Daoy (cell line): ENCODE data around the gene TMEM141. TPM values are rescaled to one million over a fixed set of nuclear protein-coding genes. Genes with fewer than 3 reads are reported as not detected.
"Not testable (repeated sequence)": the region's sequence is repeated elsewhere in the genome, so short reads cannot be mapped to it uniquely, and the experiment has no call there.

ENCODE experiments used
- DNase-seq: peaks from one replicate; pipeline ENCODE4 v3.0.0-alpha.2; 2015; ENCODE audit warnings: low read depth
- total RNA-seq: library from RNA; depleted of rRNA; stranded (reverse); fragments of >200 nt; shearing (Covaris generic); gene quantifications from 2 replicates; pipeline ENCODE4 v1.2.3, GENCODE V29; 2014; rRNA removed

The TMEM141 gene
- total RNA-seq, 1 experiment from 2014 or later = 61.6 TPM

- DNase-seq = peak; percentile 4
These were observed 42.4 kb downstream of the TMEM141 start for GRCh38 chr9:136833381-136834048.

- peak; percentile 11 for DNase-seq
These were observed 44.2 kb downstream of the TMEM141 start for GRCh38 chr9:136835162-136835931.

GRCh38 chr9:136835932-136836904, 45.1 kb downstream of the TMEM141 start:
- DNase-seq = no peak

- no peak for DNase-seq
These were observed 46.2 kb downstream of the TMEM141 start for GRCh38 chr9:136837146-136837855.

DNA sequence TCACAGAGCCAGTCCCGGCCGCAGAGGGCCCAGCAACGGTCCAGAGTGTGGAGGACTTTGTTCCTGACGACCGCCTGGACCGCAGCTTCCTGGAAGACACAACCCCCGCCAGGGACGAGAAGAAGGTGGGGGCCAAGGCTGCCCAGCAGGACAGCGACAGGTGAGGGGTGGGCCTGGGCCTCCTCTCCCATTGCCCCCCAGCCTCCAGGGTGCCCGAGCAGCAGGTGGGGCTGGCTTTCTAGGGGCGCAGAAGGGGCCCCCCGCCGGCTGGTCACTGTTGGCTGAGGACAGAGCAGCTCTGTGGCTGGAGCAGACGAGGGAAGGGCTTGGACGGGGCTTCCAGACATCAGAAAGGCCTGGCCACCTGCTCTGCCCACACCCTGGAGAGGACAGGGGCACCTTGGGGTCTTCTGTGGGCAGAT, 46.7 kb downstream of the TMEM141 start:
- not testable (repeated sequence) for DNase-seq

DNA sequence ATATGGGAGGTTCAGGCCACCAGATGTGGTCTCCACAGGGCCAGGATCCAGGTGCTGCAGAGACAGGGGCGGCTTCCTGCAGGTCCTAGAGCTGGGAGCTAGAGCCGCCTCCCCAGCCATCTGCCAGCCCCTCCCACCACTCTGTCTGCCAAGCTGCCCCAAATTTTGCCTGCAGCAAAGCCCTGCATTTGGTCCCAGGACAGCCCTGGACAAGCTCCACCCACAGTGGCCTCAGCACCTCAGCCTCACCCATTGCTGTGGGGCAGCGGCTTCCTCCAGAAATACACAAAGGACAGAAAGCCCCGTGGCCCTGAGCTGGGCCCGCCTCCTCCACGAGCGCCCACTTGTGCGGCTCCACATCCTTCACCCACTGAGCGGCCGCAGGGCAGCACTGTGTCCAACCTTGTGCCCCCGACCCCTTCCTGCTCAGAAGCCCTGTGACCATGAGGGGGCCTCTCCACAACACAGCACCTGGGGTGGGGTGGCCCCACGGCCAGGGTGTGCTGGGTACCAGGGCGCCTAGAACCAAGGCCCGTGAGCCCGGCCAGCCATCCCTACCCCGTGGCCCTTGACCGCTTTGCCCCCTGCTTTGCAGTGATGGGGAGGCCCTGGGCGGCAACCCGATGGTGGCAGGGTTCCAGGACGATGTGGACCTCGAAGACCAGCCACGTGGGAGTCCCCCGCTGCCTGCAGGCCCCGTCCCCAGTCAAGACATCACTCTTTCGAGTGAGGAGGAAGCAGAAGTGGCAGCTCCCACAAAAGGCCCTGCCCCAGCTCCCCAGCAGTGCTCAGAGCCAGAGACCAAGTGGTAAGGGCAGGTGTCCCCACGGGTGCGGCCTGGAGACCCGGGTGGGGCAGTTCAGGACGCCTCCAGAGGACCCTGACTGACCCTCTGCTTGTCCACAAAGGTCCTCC, 47.4 kb downstream of the TMEM141 start:
- no peak for DNase-seq

DNA sequence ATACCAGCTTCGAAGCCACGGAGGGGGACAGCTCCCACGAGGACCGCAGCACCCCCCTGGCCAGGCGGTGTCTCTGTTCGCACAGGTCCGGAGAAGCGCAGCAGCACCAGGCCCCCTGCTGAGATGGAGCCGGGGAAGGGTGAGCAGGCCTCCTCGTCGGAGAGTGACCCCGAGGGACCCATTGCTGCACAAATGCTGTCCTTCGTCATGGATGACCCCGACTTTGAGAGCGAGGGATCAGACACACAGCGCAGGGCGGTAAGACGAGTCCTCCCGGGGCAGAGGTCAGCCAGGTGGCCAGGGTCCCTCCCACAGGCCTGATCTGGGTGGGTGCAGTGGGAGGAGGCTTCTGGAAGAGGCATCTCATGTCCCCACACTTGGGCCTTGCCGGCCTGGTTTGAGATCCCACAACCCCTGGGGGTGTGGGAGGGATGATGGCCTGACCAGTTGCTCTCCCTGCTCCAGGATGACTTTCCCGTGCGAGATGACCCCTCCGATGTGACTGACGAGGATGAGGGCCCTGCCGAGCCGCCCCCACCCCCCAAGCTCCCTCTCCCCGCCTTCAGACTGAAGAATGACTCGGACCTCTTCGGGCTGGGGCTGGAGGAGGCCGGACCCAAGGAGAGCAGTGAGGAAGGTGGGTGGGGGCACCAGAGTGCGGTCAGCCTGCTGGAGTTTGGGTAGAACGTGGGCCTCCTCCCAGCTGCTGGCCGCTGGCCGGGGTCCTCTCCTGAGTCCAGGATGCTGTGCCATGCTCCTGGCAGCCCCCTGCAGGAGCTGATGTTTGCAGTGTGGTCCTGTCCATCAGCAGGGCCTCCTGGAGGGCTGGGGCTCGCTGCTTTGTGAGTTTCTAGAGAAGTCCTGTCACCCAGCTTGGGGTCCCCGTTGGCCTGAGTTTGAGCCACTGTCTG, 48.3 kb downstream of the TMEM141 start:
- DNase-seq = no peak

GRCh38 chr9:136840140-136840876, 49.2 kb downstream of the TMEM141 start:
- DNase-seq = peak; percentile 34

DNA sequence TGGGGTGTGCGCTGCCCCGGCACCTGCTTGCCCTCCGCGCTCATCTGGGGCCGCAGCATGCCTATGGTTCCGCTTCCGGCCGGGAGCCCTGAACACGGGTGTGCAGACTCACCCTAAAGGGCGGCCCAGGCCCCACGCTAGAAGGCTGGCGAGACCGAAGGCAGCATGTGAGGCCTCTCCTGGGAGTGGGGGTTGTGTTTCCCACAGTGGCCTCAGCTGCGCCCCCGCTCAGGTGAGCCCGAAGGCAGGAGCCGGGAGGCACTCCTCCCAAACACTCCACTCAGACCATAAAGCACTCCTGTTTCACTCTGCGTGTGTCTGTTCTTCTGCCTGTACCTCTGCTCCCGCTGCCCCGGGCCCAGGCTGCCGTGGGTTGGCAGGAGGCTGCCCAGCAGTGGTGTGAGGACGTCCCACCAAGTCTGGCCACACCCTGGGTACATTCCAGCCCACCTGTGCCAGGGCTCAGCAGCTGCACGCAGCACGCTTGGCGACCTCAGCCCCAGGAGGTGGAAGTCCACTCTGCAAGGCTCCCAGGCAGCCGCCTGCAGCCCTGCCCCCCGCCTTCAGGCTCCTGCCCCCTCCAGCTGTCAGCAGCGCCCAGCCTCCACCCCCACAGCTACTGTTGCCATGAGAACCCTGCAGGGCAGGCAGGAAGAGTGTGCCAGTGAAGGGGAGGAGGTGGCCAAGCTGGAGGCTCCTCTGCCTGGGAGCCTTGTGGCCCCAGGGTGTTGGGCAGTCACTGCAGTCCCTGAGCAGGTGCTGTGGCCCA, 49.9 kb downstream of the TMEM141 start:
- DNase-seq = peak; percentile 83

- peak; percentile 28 for DNase-seq
These were observed 50.7 kb downstream of the TMEM141 start for GRCh38 chr9:136841646-136842379.

- peak; percentile 89 for DNase-seq
These were observed 51.3 kb downstream of the TMEM141 start, which contains the start of gene AJM1 for GRCh38 chr9:136842380-136842948. Gene AJM1, plus strand, starts transcription at chr9:136842478. Its CDS starts 1,937 bp downstream, at chr9:136844415.

Other genes starting within 250 kb of the TMEM141 start
- gene NOTCH1, start 245.3 kb upstream of the TMEM141 start, total RNA-seq = 4.4 and 8.7 TPM in 2 replicates
- gene EGFL7, start 128.4 kb upstream of the TMEM141 start, total RNA-seq = 53.7 and 56.2 TPM in 2 replicates
- 46.5 and 51.3 TPM in 2 replicates for gene AGPAT2, start 103.9 kb upstream of the TMEM141 start, total RNA-seq
- gene DIPK1B, start 78.8 kb upstream of the TMEM141 start, total RNA-seq = 6.6 and 6.8 TPM in 2 replicates
- not detected in 2 replicates for gene LCN10, start 48.4 kb upstream of the TMEM141 start, total RNA-seq
- gene LCN6, start 42.8 kb upstream of the TMEM141 start, total RNA-seq = not detected in 2 replicates
- gene LCN8, start 33.1 kb upstream of the TMEM141 start, total RNA-seq = not detected in 2 replicates
- not detected in 2 replicates for gene LCN15, start 26.8 kb upstream of the TMEM141 start, total RNA-seq
- 0.23 TPM in 1 of 2 replicates, not detected in the other for gene CCDC183, start 5.0 kb downstream of the TMEM141 start, total RNA-seq
- 64.7 and 69.4 TPM in 2 replicates for gene RABL6, start 16.6 kb downstream of the TMEM141 start, total RNA-seq
- 0.18 and 0.74 TPM in 2 replicates for gene AJM1, start 51.1 kb downstream of the TMEM141 start, total RNA-seq
- 67.5 and 92.7 TPM in 2 replicates for gene PHPT1, start 58.1 kb downstream of the TMEM141 start, total RNA-seq
- 2.1 and 6.1 TPM in 2 replicates for gene MAMDC4, start 61.0 kb downstream of the TMEM141 start, total RNA-seq
- gene EDF1, start 75.0 kb downstream of the TMEM141 start, total RNA-seq = 379 and 424 TPM in 2 replicates
- gene TRAF2, start 95.2 kb downstream of the TMEM141 start, total RNA-seq = 25.4 and 34.6 TPM in 2 replicates
- gene FBXW5, start 153.4 kb downstream of the TMEM141 start, total RNA-seq = 98.8 and 99.2 TPM in 2 replicates
- gene C8G, start 153.9 kb downstream of the TMEM141 start, total RNA-seq = 1.2 TPM in 1 of 2 replicates, not detected in the other
- not detected in 2 replicates for gene LCN12, start 160.9 kb downstream of the TMEM141 start, total RNA-seq
- gene PTGDS, start 186.2 kb downstream of the TMEM141 start, total RNA-seq = not detected in 2 replicates
- not detected in 2 replicates for gene LCNL1, start 191.6 kb downstream of the TMEM141 start, total RNA-seq
- 60.5 and 66.9 TPM in 2 replicates for gene PAXX, start 201.1 kb downstream of the TMEM141 start, total RNA-seq
- gene CLIC3, start 205.2 kb downstream of the TMEM141 start, total RNA-seq = 0.18 and 3.9 TPM in 2 replicates
- 1.2 and 2.2 TPM in 2 replicates for gene ABCA2, start 236.9 kb downstream of the TMEM141 start, total RNA-seq
- not detected in 2 replicates for gene FUT7, start 240.7 kb downstream of the TMEM141 start, total RNA-seq